GM18508 (cell line): ENCODE data around the gene ZKSCAN8.

Experiments
- ATAC-seq: cut with Tn5 transposase; IDR thresholded peaks from one replicate; pipeline ENCODE4 v1.9.1; 2021; ENCODE audit warnings: moderate number of reproducible peaks; ENCODE audit not compliant: insufficient read depth, unreplicated experiment

Gene ZKSCAN8

GRCh38 chr6:28137505-28137981, 4.1 kb upstream of the ZKSCAN8 start:
- ATAC-seq: no peak

DNA sequence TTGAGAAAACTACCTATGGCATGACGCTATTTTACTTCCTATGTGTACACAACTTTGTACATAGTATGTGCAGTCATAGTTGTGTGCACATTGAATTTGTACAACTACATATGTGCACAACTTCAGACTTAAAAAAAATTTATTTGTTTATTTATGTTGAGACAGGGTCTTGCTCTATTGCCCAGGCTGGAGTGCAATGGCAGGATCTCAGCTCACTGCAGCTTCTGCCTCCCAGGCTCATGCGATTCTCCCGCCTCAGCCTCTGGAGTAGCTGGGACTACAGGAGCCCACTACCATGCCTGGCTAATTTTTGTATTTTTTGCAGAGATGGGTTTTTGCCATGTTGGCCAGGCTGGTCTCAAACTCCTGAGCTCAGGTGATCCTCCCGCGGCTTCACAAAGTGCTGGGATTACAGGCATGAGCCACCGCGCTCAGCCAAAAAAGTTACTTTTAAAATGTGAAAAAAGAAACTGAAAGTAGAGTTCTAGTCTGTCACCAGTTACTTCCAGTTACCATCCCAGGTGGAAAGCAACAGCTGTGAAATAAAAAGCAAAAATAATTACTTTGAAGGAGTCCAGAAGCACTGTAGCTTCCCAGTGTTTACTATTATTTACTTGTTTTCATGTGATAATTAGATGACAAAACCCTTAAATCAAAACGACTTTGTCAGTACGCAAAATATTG, 1.7 kb upstream of the ZKSCAN8 start:
- no peak for ATAC-seq

- ATAC-seq: no peak
Observed at GRCh38 chr6:28140616-28141015, 1.1 kb upstream of the ZKSCAN8 start.

- no peak for ATAC-seq
Observed at GRCh38 chr6:28142446-28142845, 763 bp downstream of the ZKSCAN8 start.

DNA sequence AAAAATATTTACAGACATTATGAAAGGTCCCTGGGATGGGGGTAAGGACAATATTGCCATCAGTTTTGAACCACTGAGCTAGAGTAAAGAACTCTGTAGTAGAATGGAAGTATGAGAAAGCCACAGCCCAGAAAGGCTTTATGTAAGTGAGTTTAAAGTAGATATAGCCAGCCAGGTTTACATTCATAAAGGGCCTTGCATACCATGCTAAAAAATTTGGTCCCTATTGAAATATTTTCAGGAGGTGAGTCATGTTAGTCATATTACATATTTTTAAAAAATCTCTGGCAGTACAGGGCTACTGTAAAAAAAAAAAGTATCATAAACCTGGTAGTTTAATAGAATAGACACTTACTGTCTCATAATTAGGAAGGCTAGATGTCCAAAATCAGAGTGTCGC, 3.5 kb downstream of the ZKSCAN8 start:
- ATAC-seq: no peak

DNA sequence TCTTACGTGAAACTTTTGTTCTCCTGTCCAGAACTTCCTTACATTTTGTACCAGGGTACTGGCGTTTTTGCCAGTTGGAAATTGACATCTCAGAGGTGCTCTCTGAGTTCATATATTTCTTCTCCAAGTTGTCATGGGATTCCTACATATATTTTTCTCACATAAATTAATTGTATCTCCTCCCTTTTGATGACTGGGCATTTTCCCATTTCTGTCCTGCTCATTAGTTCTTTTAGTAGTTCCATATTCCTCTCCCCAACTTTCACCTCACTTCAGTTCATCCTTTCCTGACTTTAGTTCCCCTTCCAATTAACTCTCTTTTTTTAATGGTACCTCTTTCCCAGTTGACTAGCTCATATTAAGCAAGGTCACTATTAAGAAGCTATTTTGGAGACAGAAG, 10.8 kb downstream of the ZKSCAN8 start:
- ATAC-seq: no peak

GRCh38 chr6:28153546-28153945, 11.9 kb downstream of the ZKSCAN8 start:
- no peak for ATAC-seq

GRCh38 chr6:28154357-28154756, 12.7 kb downstream of the ZKSCAN8 start:
- ATAC-seq: no peak

DNA sequence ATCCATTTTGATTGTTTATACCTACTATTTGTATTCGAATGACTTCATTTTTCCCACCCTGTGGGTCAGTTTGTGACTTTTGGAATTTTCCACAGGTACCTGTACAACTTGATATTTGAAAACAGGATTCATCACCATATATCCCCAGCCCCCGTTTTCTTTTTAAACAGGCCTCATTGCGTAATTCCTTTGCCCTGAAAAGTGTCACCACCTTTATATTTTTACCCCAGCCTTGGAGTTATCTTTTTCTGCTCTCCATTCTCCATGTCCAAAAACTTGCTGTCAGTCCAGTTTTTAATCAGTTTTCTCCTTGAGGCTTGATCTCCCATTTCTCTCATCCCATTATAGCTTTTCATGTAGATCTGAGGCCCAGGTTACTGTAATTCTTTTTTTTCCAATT, 16.6 kb downstream of the ZKSCAN8 start:
- ATAC-seq: no peak

- no peak for ATAC-seq
Observed at GRCh38 chr6:28159029-28159607, 17.4 kb downstream of the ZKSCAN8 start.

DNA sequence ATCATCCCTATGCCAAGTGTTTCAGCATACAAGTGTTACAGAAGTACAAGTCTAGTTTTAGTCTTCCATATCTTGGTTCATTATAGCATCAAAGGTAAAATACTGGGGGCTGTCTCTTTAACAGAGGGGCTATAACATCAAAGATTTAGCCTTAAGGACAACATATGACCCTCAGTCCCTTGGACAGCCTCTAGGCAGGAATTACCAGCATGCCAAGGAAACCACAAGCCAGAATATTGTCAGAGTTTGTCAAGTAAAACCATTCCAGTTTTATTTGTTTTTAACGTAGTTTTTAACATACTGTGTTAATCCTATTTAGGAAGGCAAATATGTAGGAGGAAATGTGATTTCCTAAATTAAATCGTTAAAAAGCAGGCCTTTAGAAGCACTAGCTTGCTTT, 18.6 kb downstream of the ZKSCAN8 start:
- ATAC-seq: no peak

DNA sequence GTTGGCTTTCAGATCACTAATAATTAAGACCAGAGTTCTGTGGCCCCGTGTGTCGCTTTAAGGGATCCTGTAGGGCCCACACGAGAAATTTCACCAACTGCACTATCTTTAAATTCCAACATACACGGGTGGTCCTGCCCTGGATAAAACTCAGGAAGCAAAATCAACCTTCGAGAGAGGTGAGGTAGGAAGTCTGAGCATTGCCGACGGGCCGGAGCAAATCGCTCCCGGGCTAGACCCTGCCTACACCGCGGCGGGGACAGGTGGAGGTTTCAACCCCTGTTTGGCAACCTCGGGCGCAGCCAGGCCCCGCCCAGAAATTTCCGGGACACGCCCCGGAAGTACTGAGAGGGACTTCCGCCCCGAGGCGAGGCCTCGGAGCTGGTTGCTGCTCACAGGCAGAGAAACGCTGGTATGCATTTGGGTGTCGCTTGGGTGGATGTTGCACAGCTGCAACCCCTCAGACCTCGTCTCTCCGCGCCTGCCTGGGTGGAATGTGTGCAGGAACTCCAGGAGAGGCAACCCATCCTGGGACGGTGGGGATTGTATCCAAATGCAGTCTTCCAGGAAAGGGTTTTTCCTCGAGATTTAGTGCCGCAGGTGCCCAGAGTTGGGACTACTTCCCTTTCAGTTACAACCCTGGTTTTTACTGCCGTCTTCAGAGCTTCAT, 19.9 kb downstream of the ZKSCAN8 start:
- no peak for ATAC-seq

- no peak for ATAC-seq
Observed at GRCh38 chr6:28165563-28165962, 23.9 kb downstream of the ZKSCAN8 start.

DNA sequence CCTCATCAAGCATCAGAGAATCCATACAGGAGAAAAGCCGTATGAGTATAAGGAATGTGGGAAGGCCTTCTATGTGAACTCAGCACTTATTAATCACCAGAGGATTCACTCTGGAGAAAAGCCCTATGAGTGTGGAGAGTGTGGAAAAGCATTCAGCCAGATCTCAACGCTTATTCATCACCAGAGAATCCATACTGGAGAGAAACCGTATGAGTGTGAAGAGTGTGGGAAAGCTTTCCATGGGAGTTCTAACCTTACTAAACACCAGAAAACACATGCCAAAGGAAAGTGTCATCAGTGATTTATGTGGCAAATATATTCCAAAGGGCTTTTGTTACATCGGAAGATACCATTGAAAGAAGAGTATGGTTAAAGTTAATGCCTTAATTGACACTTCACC, 25.4 kb downstream of the ZKSCAN8 start:
- ATAC-seq: no peak

GRCh38 chr6:28167926-28168325, 26.2 kb downstream of the ZKSCAN8 start:
- ATAC-seq: no peak

DNA sequence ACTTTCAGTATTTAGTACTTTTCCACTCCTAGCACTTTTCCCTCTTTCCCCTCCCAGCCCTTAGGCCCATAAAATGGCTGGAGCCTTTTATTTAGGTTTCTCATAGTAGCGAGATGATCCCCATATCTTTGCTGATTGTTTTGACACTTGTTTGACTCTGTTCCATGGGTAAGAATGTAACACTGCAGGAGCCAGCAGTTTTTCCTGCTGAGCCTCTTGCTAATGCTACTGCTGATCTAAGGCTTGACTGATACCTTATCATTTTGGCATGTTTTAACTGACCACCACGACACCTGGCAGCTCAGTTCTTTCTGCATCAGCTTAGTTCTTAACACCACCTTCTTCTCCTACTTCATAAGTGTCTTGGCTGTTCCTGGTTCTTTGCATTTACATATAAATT, 29.6 kb downstream of the ZKSCAN8 start:
- ATAC-seq: no peak

GRCh38 chr6:28172006-28172405, 30.3 kb downstream of the ZKSCAN8 start:
- ATAC-seq: no peak

- ATAC-seq: no peak
Observed at GRCh38 chr6:28176373-28176772, 34.7 kb downstream of the ZKSCAN8 start.

- no peak for ATAC-seq
Observed at GRCh38 chr6:28182255-28182654, 40.6 kb downstream of the ZKSCAN8 start.

DNA sequence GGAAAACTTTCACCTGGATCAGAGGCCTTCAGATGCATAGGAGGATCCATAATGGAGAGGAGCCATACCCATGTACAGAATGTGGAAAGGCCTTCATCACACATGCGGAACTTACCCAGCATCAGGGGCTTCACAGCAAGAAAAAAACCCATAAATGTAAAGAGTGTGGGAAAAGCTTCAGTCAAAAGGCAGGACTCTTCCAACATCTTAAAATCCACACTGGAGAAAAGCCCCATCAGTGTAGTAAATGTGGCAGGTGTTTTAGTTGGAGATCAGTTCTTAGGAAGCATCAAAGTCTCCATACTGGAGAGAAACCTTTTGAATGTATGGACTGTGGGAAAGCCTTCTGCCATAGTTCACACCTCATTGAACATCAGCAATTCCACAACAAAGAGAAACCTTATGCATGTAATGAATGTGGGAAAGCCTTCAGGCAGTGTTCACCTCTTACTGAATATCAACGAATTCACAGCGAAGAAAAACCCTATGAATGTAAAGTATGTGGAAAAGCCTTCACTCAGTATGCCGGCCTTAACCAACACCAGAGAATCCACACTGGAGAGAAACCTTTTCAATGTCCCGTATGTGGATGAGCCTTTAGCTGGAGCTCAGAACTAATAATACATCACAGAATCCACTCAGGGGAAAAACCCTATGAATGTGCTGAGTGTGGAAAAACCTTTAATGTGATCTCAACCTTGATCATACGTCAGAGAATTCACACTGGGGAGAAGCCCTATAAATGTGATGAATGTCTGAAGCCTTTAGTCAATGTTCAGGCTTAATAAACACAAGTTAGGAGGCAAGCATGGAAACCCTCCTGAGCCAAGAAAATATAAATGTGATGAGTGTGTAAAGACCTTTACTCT, 46.7 kb downstream of the ZKSCAN8 start:
- no peak for ATAC-seq

- ATAC-seq: no peak
Observed at GRCh38 chr6:28200020-28200419, 58.3 kb downstream of the ZKSCAN8 start.
